Upper lobe of left lung (tissue), 4 donors: ENCODE data around the gene ARRDC1.

ENCODE experiments used
- CTCF ChIP-seq, 6 experiments: fragments of 450-650 bp in 4 of 6; fragments of 200-600 bp in 2 of 6; sonication (generic) in 2 of 6; IDR thresholded peaks; one replicate each; pipeline ENCODE4 v1.5.1; 2016 to 2019; ENCODE audit warnings: antibody characterized with exemption in 6 of 6
- EP300 ChIP-seq, 4 donors: sonication (generic); formaldehyde crosslinking; IDR thresholded peaks; one replicate each; pipeline ENCODE4 v1.5.1; 2017; ENCODE audit warnings: antibody characterized with exemption in 4 of 4, control low read depth in 2 of 4
- POLR2A ChIP-seq, 4 donors: fragments of 450-650 bp; IDR thresholded peaks; one replicate each; pipeline ENCODE4 v1.5.1; 2016 to 2017; ENCODE audit warnings: antibody characterized with exemption in 4 of 4, mild to moderate bottlenecking in 2 of 4

GRCh38 chr9:137647096-137647714 lies 41.7 kb downstream of the ARRDC1 start:
- TF ChIP-seq CTCF (IDR thresholded peaks at IDR 0.05) (no peak), EP300 (IDR thresholded peaks at IDR 0.05) (no peak), POLR2A (IDR thresholded peaks at IDR 0.05) (no peak)
